WTC11 (cell line): ENCODE measurements around the gene RAB5IF. TPM values are rescaled to one million over a fixed set of nuclear protein-coding genes. Genes with fewer than 3 reads are reported as not detected.

Experiments used
- ATAC-seq: fragments of 200-7000 bp; cut with Tn5 transposase; 2 replicates; pipeline ENCODE4 v1.10.0; 2021; ENCODE audit warnings: mild to moderate bottlenecking, moderate library complexity
- CTCF ChIA-PET: fragments of 300-600 bp; sonication (Branson Sonifier 250); formaldehyde crosslinking; loops from one replicate; lab custom pipeline; 2021; ENCODE audit warnings: antibody characterized with exemption; lab: Charles Lee
- POLR2A ChIA-PET: fragments of 350-600 bp; sonication (Branson Sonifier 250); formaldehyde crosslinking; loops from one replicate; lab custom pipeline; 2021; ENCODE audit warnings: antibody characterized with exemption; lab: Charles Lee
- DNase-seq: peaks from one replicate; pipeline ENCODE4 v3.0.0; 2021; ENCODE audit warnings: low spot score
- H3K27ac Mint-ChIP-seq: 2 replicates; pipeline ENCODE4 v1.8.0; 2021; ENCODE audit warnings: mixed read lengths
- H3K27me3 Mint-ChIP-seq: 2 replicates; pipeline ENCODE4 v1.8.0; 2021; ENCODE audit warnings: low read depth, mild to moderate bottlenecking, moderate library complexity, mixed read lengths
- H3K36me3 Mint-ChIP-seq: 2 replicates; pipeline ENCODE4 v1.8.0; 2021; ENCODE audit warnings: mixed read lengths
- H3K4me1 Mint-ChIP-seq: 2 replicates; pipeline ENCODE4 v1.8.0; 2022; ENCODE audit warnings: mixed read lengths
- H3K4me3 Mint-ChIP-seq: 2 replicates; pipeline ENCODE4 v1.8.0; 2021; ENCODE audit warnings: mild to moderate bottlenecking, moderate library complexity, mixed read lengths
- H3K9me3 Mint-ChIP-seq: 2 replicates; pipeline ENCODE4 v1.8.0; 2021; ENCODE audit warnings: mixed read lengths
- ATF3 ChIP-seq: sonication (generic); formaldehyde crosslinking; conservative IDR thresholded peaks from 2 replicates; pipeline ENCODE4 v1.8.1; 2022; ENCODE audit warnings: mild to moderate bottlenecking, missing genetic modification reagents
- E2F1 ChIP-seq: sonication (generic); formaldehyde crosslinking; IDR thresholded peaks from 2 replicates; pipeline ENCODE4 v1.8.0; 2022; ENCODE audit warnings: mild to moderate bottlenecking, missing genetic modification reagents
- E2F5 ChIP-seq: sonication (generic); formaldehyde crosslinking; IDR thresholded peaks from 2 replicates; pipeline ENCODE4 v1.8.1; 2022; ENCODE audit warnings: mild to moderate bottlenecking, moderate library complexity, missing genetic modification reagents
- FOXJ3 ChIP-seq: sonication (generic); formaldehyde crosslinking; IDR thresholded peaks from 2 replicates; pipeline ENCODE4 v1.9.0; 2021; ENCODE audit warnings: missing genetic modification reagents, mild to moderate bottlenecking, borderline replicate concordance
- FOXK1 ChIP-seq: sonication (generic); formaldehyde crosslinking; IDR thresholded peaks from 2 replicates; pipeline ENCODE4 v1.8.0; 2022; ENCODE audit warnings: mild to moderate bottlenecking, moderate library complexity, missing genetic modification reagents
- FOXP1 ChIP-seq: sonication (generic); formaldehyde crosslinking; IDR thresholded peaks from 2 replicates; pipeline ENCODE4 v1.8.0; 2022; ENCODE audit warnings: missing genetic modification reagents, mild to moderate bottlenecking, moderate library complexity, borderline replicate concordance
- FOXP4 ChIP-seq: sonication (generic); formaldehyde crosslinking; IDR thresholded peaks from 2 replicates; pipeline ENCODE4 v1.8.0; 2022; ENCODE audit warnings: mild to moderate bottlenecking, missing genetic modification reagents
- JAZF1 ChIP-seq: fragments of 250-450 bp; sonication (Bioruptor Pico); IDR thresholded peaks from 2 replicates; pipeline ENCODE4 v1.9.0; 2021; ENCODE audit warnings: moderate library complexity, mild to moderate bottlenecking, inconsistent platforms
- PRDM15 ChIP-seq: sonication (generic); formaldehyde crosslinking; IDR thresholded peaks from 2 replicates; pipeline ENCODE4 v1.8.0; 2022; ENCODE audit warnings: missing genetic modification reagents
- SP1 ChIP-seq: sonication (generic); formaldehyde crosslinking; conservative IDR thresholded peaks from 2 replicates; pipeline ENCODE4 v1.8.1; 2022; ENCODE audit warnings: missing genetic modification reagents
- TCF7 ChIP-seq: sonication (generic); formaldehyde crosslinking; IDR thresholded peaks from 2 replicates; pipeline ENCODE4 v1.8.0; 2022; ENCODE audit warnings: mild to moderate bottlenecking, low read depth, missing genetic modification reagents, moderate library complexity
- TEAD1 ChIP-seq: sonication (generic); formaldehyde crosslinking; IDR thresholded peaks from 2 replicates; pipeline ENCODE4 v1.8.0; 2022; ENCODE audit warnings: mild to moderate bottlenecking, missing genetic modification reagents
- ZBTB43 ChIP-seq: sonication (generic); formaldehyde crosslinking; IDR thresholded peaks from 2 replicates; pipeline ENCODE4 v1.8.1; 2023; ENCODE audit warnings: mild to moderate bottlenecking, missing genetic modification reagents
- ZNF281 ChIP-seq: sonication (generic); formaldehyde crosslinking; IDR thresholded peaks from 2 replicates; pipeline ENCODE4 v1.8.0; 2023; ENCODE audit warnings: mild to moderate bottlenecking, missing genetic modification reagents
- ZNF317 ChIP-seq: sonication (generic); formaldehyde crosslinking; IDR thresholded peaks from 2 replicates; pipeline ENCODE4 v1.8.1; 2023; ENCODE audit warnings: low read depth, mild to moderate bottlenecking, moderate library complexity, missing genetic modification reagents, borderline replicate concordance
- ZNF423 ChIP-seq: fragments of 250-450 bp; sonication (Bioruptor Pico); IDR thresholded peaks from 2 replicates; pipeline ENCODE4 v2.1.2; 2022; ENCODE audit warnings: mild to moderate bottlenecking, moderate library complexity
- ZSCAN18 ChIP-seq: fragments of 250-450 bp; sonication (Bioruptor Pico); IDR thresholded peaks from 2 replicates; pipeline ENCODE4 v2.1.2; 2022; ENCODE audit warnings: mild to moderate bottlenecking, moderate library complexity
- total RNA-seq: library from RNA; stranded (reverse); gene quantifications from 3 replicates; pipeline ENCODE4 v1.2.3, GENCODE V29; 2021

RAB5IF gene
- total RNA-seq, 1 experiment from 2014 or later, result 88.4 TPM

- TF ChIP-seq ATF3 (CRISPR knock-in tag) (no peak), E2F1 (CRISPR knock-in tag) (no peak), SP1 (peak; percentile 99), JAZF1 (CRISPR knock-in tag) (no peak), PRDM15 (no peak), FOXP1 (peak; percentile 91), FOXJ3 (CRISPR knock-in tag) (no peak), FOXP4 (peak; percentile 61; the same call in 1 of the 2 replicates), E2F5 (CRISPR knock-in tag) (peak; percentile 93), ZBTB43 (no peak)
These were observed at the start of gene RAB5IF (continued) for GRCh38 chr20:36605399-36606157.

- no peak overlapping the region for H3K4me3 Mint-ChIP-seq
- H3K9me3 Mint-ChIP-seq, result peaks cover 30% of the 10 kb centered on the region
- DNase-seq (no peak), ATAC-seq (peak; percentile 78)
- peaks cover 4% of the 10 kb centered on the region for H3K27me3 Mint-ChIP-seq
- peaks cover 38% of the 10 kb centered on the region for H3K36me3 Mint-ChIP-seq
- peaks cover 25% of the 10 kb centered on the region for H3K4me1 Mint-ChIP-seq
- ChIA-PET CTCF (interaction anchor here (2.2 kb wide), 2 partner anchors 9 to 29 kb away, joined by 6 to 10 read pairs; no protein-coding TSS in a partner anchor), POLR2A (interaction anchor here (2.2 kb wide), 1 partner anchor 9 kb away, joined by 10 read pairs; no protein-coding TSS in a partner anchor)
- peak overlapping the region; percentile 93 for H3K27ac Mint-ChIP-seq
- TF ChIP-seq TCF7, result no peak
- no peak for TF ChIP-seq FOXK1 (CRISPR knock-in tag)
- TF ChIP-seq ZNF317, result no peak
- TF ChIP-seq ZNF423 (CRISPR knock-in tag), result 0 out of 2 replicates have a peak, but pooled peaks have one; percentile 28
- TF ChIP-seq ZNF281 (CRISPR knock-in tag), result no peak
- TF ChIP-seq ZSCAN18 (CRISPR knock-in tag), result 0 out of 2 replicates have a peak, but pooled peaks have one; percentile 47
- TF ChIP-seq TEAD1, result peak; percentile 53; the same call in 1 of the 2 replicates
These were observed 42.9 kb upstream of the RAB5IF start for GRCh38 chr20:36562724-36563123.
